Measurements from ENCODE around the gene JDP2.

JDP2 gene

GRCh38 chr14:75510547-75510946 lies 82.7 kb downstream of the JDP2 start:
- Mint-ChIP-seq H3K9me3 (peaks cover 50% of the 10 kb centered on the region), H3K27ac (peak overlapping the region; percentile 53), H3K4me3 (no peak overlapping the region), H3K4me1 (peaks cover 49% of the 10 kb centered on the region), H3K36me3 (ENCODE audit: low read depth) (peaks cover 9% of the 10 kb centered on the region), H3K27me3 (no peaks in the 10 kb centered on the region)
- no peak for DNase-seq
- ATAC-seq: peak; percentile 73

GRCh38 chr14:75511201-75511600 lies 83.4 kb downstream of the JDP2 start:
- Mint-ChIP-seq H3K4me1 (peaks cover 56% of the 10 kb centered on the region), H3K36me3 (ENCODE audit: low read depth) (peaks cover 9% of the 10 kb centered on the region), H3K27ac (peak overlapping the region; percentile 53), H3K4me3 (no peak overlapping the region), H3K9me3 (peaks cover 43% of the 10 kb centered on the region), H3K27me3 (no peaks in the 10 kb centered on the region)
- ATAC-seq: no peak
- DNase-seq: no peak

GRCh38 chr14:75513911-75514672 lies 86.3 kb downstream of the JDP2 start:
- Mint-ChIP-seq H3K27ac (peak overlapping the region; percentile 90), H3K4me1 (peaks cover 58% of the 10 kb centered on the region), H3K4me3 (no peak overlapping the region), H3K36me3 (ENCODE audit: low read depth) (peaks cover 6% of the 10 kb centered on the region), H3K9me3 (peaks cover 30% of the 10 kb centered on the region), H3K27me3 (no peaks in the 10 kb centered on the region)
- DNase-seq (no peak), ATAC-seq (peak; percentile 23)

- Mint-ChIP-seq H3K4me1 (peaks cover 56% of the 10 kb centered on the region), H3K27me3 (no peaks in the 10 kb centered on the region), H3K36me3 (ENCODE audit: low read depth) (peaks cover 6% of the 10 kb centered on the region), H3K27ac (peak overlapping the region; percentile 90), H3K4me3 (peak overlapping the region; percentile 76), H3K9me3 (peaks cover 25% of the 10 kb centered on the region)
- ATAC-seq (peak; percentile 55), DNase-seq (peak; percentile 59)
Measured at GRCh38 chr14:75514673-75515628, 87.1 kb downstream of the JDP2 start.

GRCh38 chr14:75515629-75515996 lies 87.8 kb downstream of the JDP2 start:
- ATAC-seq (no peak), DNase-seq (no peak)
- H3K27ac Mint-ChIP-seq: peak overlapping the region; percentile 37
- peaks cover 6% of the 10 kb centered on the region for H3K36me3 Mint-ChIP-seq (ENCODE audit: low read depth)
- peaks cover 19% of the 10 kb centered on the region for H3K9me3 Mint-ChIP-seq
- H3K4me1 Mint-ChIP-seq: peaks cover 57% of the 10 kb centered on the region
- H3K4me3 Mint-ChIP-seq: peak overlapping the region; percentile 45
- no peaks in the 10 kb centered on the region for H3K27me3 Mint-ChIP-seq

GRCh38 chr14:75518625-75519024 lies 90.8 kb downstream of the JDP2 start:
- peak; percentile 59 for DNase-seq
- Mint-ChIP-seq H3K27me3 (no peaks in the 10 kb centered on the region), H3K9me3 (no peaks in the 10 kb centered on the region), H3K27ac (no peak overlapping the region), H3K4me3 (no peak overlapping the region), H3K36me3 (ENCODE audit: low read depth) (peaks cover 7% of the 10 kb centered on the region), H3K4me1 (peaks cover 66% of the 10 kb centered on the region)
- peak; percentile 33 for ATAC-seq

GRCh38 chr14:75519394-75519793 lies 91.6 kb downstream of the JDP2 start:
- peaks cover 14% of the 10 kb centered on the region for H3K36me3 Mint-ChIP-seq (ENCODE audit: low read depth)
- DNase-seq (no peak), ATAC-seq (no peak)
- no peak overlapping the region for H3K27ac Mint-ChIP-seq
- no peaks in the 10 kb centered on the region for H3K9me3 Mint-ChIP-seq
- no peaks in the 10 kb centered on the region for H3K27me3 Mint-ChIP-seq
- peaks cover 66% of the 10 kb centered on the region for H3K4me1 Mint-ChIP-seq
- H3K4me3 Mint-ChIP-seq: no peak overlapping the region

- DNase-seq (no peak), ATAC-seq (no peak)
- Mint-ChIP-seq H3K4me3 (peak overlapping the region; percentile 6), H3K27me3 (no peaks in the 10 kb centered on the region), H3K27ac (peak overlapping the region; percentile 99), H3K36me3 (ENCODE audit: low read depth) (peaks cover 21% of the 10 kb centered on the region), H3K4me1 (peaks cover 67% of the 10 kb centered on the region), H3K9me3 (no peaks in the 10 kb centered on the region)
Measured at GRCh38 chr14:75519826-75520728, 92.3 kb downstream of the JDP2 start.

- ATAC-seq: no peak
- H3K9me3 Mint-ChIP-seq: no peaks in the 10 kb centered on the region
- H3K4me1 Mint-ChIP-seq: peaks cover 66% of the 10 kb centered on the region
- peak overlapping the region; percentile 99 for H3K27ac Mint-ChIP-seq
- H3K36me3 Mint-ChIP-seq (ENCODE audit: low read depth): peaks cover 28% of the 10 kb centered on the region
- DNase-seq: no peak
- no peak overlapping the region for H3K4me3 Mint-ChIP-seq
- H3K27me3 Mint-ChIP-seq: no peaks in the 10 kb centered on the region
Measured at GRCh38 chr14:75520852-75521251, 93.0 kb downstream of the JDP2 start.

GRCh38 chr14:75521415-75522199 lies 93.8 kb downstream of the JDP2 start:
- H3K4me3 Mint-ChIP-seq: peak overlapping the region; percentile 97
- peak overlapping the region; percentile 99 for H3K27ac Mint-ChIP-seq
- no peak for DNase-seq
- no peaks in the 10 kb centered on the region for H3K9me3 Mint-ChIP-seq
- ATAC-seq: peak; percentile 22
- peaks cover 35% of the 10 kb centered on the region for H3K36me3 Mint-ChIP-seq (ENCODE audit: low read depth)
- H3K4me1 Mint-ChIP-seq: peaks cover 67% of the 10 kb centered on the region
- H3K27me3 Mint-ChIP-seq: no peaks in the 10 kb centered on the region

GRCh38 chr14:75522224-75522982 lies 94.6 kb downstream of the JDP2 start, which contains the start of gene BATF:
TSS of gene BATF (plus strand) at chr14:75522469. CDS start at chr14:75522683, 214 bp downstream.
- peak within 1 kb of the TSS; percentile 97 for H3K4me3 Mint-ChIP-seq
- no peaks in the 10 kb centered on the region for H3K27me3 Mint-ChIP-seq
- H3K9me3 Mint-ChIP-seq: no peaks in the 10 kb centered on the region
- peak within 1 kb of the TSS; percentile 99 for H3K27ac Mint-ChIP-seq
- peak; percentile 69 for DNase-seq
- peaks cover 42% of the 10 kb centered on the region for H3K36me3 Mint-ChIP-seq (ENCODE audit: low read depth)
- H3K4me1 Mint-ChIP-seq: peaks cover 66% of the 10 kb centered on the region
- peak; percentile 74 for ATAC-seq

- Mint-ChIP-seq H3K27ac (peak overlapping the region; percentile 99), H3K27me3 (no peaks in the 10 kb centered on the region), H3K4me1 (peaks cover 71% of the 10 kb centered on the region), H3K9me3 (no peaks in the 10 kb centered on the region), H3K4me3 (peak overlapping the region; percentile 97), H3K36me3 (ENCODE audit: low read depth) (peaks cover 47% of the 10 kb centered on the region)
- no peak for DNase-seq
- no peak for ATAC-seq
Measured at GRCh38 chr14:75522983-75523318, 95.1 kb downstream of the JDP2 start.
